Suprapubic skin (tissue), 4 donors: Measurements from ENCODE around the gene ARHGAP40.

Source experiments
- POLR2A ChIP-seq, 2 donors: fragments of 450-650 bp; IDR thresholded peaks; one replicate each; pipeline ENCODE4 v1.6.1; 2017; ENCODE audit warnings: antibody characterized with exemption in 2 of 2, mild to moderate bottlenecking in 2 of 2, moderate library complexity in 2 of 2
- POLR2AphosphoS5 ChIP-seq, 3 donors: sonication (generic); formaldehyde crosslinking; IDR thresholded peaks; one replicate each; pipeline ENCODE4 v1.6.1; 2017; ENCODE audit warnings: antibody characterized with exemption in 3 of 3
- TF ChIP-seq, protein P1 (sequence below), 2 donors: fragments of 200-600 bp in 1 of 2; fragments of 450-650 bp in 1 of 2; sonication (generic) in 1 of 2; IDR thresholded peaks; one replicate each; pipeline ENCODE4 v1.5.1; 2016 to 2019; ENCODE audit warnings: antibody characterized with exemption in 2 of 2, mild to moderate bottlenecking in 1 of 2, moderate library complexity in 1 of 2

DNA sequence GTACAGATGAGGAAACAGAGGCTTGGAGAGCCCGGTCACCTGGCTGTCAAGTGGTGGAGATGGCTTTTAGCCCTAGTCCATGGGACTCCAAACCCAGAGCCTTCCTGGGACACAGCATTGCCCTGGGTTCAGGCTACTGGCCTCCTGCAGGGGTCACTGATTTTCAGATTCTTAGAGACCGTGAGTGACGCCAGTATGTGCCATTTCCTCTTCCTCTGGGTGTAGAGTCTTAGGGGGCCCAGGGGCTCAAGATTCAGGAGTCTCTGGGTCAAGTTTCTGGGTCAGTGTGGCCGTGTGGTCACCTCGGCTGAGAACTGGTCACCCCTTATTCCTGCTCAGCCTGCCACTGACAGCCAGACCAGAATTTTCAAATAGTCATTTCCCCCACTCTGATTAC lies 574 bp downstream of the ARHGAP40 start:
- TF ChIP-seq, protein P1, sequence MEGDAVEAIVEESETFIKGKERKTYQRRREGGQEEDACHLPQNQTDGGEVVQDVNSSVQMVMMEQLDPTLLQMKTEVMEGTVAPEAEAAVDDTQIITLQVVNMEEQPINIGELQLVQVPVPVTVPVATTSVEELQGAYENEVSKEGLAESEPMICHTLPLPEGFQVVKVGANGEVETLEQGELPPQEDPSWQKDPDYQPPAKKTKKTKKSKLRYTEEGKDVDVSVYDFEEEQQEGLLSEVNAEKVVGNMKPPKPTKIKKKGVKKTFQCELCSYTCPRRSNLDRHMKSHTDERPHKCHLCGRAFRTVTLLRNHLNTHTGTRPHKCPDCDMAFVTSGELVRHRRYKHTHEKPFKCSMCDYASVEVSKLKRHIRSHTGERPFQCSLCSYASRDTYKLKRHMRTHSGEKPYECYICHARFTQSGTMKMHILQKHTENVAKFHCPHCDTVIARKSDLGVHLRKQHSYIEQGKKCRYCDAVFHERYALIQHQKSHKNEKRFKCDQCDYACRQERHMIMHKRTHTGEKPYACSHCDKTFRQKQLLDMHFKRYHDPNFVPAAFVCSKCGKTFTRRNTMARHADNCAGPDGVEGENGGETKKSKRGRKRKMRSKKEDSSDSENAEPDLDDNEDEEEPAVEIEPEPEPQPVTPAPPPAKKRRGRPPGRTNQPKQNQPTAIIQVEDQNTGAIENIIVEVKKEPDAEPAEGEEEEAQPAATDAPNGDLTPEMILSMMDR (IDR thresholded peaks at IDR 0.05) = no peak
- TF ChIP-seq POLR2AphosphoS5 (IDR thresholded peaks at IDR 0.05) = no peak
- TF ChIP-seq POLR2A (IDR thresholded peaks at IDR 0.05) = no peak
